DMS153 treated with DMSO at 0.1 percent for 48 hours (cell line): ENCODE results near the gene DACT1.
A peak's percentile ranks its signal among the peaks of the same experiment; 100 is the strongest.

Experiments used
- DNase-seq: peaks from one replicate; lab custom pipeline; 2025; ENCODE audit not compliant: unreplicated experiment; lab: John Stamatoyannopoulos, UW

DACT1 gene

DNA sequence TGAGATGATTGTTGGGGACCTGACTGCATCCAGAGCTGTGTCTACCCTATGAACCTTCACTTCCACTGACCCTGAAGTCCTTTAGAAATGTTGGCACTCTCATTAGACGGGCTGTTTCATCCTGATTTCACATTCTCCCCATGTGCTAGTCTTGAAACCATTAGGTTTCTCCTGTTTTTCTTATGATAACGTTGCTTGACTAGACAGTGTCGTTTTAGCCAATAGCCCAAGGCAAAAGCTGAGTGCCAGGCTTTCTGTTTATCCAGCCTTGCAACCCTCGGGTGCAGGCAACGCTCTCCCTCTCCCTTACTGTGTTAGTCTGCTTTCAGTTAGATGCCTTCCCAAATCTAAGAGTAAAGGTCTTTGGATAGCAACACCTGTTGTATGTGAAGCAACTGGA lies 30.1 kb downstream of the DACT1 start:
- no peak for DNase-seq

DNA sequence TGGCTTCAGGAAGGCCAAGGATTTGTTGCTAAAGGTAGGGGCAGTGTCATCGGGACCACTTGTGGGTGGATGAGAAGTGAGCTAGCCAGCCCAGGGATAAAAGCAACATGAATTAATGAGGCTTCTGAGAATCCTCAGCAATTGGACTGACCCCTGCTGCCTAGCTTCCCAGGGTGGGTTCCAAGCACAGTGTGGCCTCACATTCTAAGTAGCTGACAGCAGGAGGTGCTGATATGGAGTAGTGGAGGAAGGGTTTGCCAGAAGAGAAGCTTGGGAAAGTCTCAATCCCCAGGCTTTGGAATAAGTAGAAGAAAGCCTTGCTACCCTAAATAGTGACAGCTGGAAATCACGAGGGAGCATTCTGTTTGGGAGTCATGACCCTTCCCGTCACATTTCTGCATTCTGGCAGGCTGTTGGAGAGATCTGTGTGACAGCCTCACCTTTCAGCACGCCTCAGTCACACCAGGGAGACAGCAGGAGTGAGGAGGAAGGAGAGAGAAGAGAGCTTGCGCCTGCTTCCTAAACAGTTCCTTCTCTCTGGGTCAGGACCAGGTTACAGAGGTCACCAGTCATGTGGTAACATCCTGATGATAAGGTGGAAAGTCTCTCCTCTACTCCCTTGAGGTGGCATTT lies 31.2 kb downstream of the DACT1 start:
- DNase-seq: no peak

DNA sequence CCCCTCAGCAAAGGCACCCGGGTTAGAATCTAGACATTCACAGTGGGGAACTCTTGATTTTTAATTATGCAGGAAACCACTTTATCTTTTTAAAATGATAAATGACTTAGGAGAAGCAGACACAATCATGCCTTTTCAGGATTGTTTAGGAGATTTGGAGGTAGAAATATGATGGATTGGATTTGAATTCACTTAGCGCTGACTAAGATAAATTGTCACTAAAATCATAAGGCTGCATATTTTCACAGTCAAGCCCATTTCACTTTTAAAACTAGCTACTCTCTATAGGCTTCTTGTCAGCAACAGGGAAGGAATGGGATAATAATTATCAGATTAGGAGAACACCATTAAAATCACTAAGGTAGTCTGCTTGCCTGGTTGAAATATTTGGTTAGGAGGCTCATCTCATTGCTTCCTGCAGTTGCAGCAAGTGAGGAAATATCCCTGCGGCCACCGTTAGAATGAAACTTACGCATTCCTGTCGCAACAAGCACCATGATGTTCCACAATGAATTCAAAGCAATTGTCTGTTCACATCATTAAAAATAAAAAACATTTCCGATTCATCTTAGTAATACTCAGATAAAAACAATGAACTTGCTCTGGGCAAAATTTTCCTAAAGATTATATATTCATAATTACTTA lies 31.9 kb downstream of the DACT1 start:
- no peak for DNase-seq

DNA sequence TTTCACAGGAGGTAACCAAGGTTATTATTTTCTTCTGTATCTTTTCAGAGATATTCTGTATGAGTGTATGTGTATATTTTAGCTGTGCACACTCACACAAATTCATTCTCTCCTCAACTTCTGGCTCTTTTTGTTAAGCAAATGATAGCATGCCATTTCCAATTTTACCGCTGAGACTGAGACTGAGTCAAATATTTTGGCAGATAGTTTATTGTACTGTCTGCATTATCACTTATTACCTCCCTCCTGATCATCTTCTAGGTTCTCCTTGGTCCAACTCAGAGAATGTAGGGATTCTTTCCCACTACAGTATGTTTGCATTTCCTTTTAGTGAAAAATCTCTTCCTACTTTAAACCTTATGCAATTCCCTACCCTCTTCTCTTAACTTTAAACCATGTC lies 33.3 kb downstream of the DACT1 start:
- no peak for DNase-seq

DNA sequence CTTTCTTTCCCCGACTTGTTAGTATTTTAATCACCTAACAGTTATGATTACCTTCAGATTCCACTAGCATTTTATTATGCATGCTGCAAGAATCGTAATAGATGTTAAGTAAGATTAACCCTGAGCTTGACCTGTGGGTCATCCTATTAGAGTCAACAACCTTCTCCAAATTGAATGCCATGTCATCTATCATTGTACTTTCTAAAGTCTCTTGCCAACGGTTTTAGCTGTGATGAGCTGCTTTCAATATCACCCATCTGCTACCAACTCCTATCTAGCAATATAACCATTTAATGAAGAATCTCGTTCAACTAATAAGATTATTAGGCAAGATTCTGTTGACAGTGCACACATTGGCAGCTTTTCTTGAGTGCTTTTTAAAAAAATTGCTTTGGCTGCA lies 33.7 kb downstream of the DACT1 start:
- DNase-seq: no peak

DNA sequence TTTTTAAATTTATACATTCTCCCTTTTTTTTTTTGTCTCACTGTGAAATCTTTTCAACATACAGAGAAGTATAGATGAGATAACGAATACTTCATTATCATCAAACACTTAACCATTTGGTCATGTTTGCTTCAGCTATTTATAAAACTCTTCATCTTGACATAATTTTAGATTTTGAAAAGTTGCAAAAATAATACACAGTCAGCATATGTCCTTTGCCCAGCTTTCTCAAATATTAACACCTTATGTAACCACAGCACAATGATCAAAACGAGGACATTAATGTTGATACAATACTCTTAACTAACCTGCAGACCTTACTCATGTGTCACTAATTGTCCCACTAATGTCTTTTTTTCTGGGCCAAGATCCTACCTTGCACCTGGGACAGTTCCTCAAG lies 36.0 kb downstream of the DACT1 start:
- no peak for DNase-seq

DNA sequence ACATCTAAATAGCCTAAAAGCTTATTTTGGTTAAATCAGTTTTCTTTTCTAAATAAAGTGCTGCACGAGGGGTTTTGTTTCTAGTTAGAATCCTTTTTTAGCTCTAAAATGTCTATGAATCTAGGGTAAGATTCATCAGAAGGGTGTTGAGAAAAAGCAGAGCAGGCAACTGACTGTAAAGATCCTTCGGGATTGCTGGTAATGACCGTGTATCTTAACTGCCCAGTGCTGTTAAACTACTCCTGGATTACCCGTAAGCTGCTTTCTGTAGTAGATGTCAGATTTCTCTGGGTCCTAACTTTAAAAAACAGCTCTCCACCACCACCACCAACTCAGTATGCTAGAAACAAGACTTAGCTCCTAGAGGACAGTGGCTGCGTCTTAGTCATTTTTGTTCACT lies 39.2 kb downstream of the DACT1 start:
- no peak for DNase-seq

DNA sequence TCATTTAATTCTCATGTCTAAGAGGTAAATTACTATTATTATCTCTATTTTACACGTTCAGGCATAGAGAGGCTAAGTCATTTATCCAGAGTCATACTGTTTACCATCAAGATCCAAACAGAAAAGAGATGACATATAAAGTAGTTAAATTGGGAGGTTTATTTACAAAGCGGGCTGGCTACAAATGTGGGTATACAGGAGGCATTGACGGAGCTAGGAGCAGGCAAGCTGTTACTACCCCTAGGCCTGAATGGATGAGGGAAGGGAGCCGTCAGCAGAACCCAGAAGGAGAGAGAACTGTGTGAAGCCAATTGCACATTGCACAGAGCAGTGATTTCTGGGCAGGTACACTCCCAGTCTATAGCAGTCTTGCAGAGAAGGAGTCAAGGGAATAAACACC lies 39.8 kb downstream of the DACT1 start:
- no peak for DNase-seq

DNA sequence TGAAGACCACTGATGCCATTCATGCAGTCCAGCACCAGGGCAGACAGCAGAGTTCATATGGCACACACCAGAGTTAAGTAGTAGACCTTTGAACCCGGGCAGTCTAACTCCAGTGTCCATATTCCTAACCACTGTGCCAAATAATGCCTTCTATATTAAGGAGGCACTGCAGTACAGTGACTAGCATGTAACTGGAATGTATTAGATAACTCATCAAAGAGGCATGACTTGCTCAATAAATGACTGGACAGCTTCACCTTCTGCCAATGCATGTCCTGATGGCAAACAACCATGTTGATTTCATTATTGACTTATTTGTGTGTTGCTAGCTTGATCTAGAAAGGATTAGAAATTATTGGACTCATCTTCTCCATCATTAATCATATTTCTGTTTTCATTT lies 40.2 kb downstream of the DACT1 start:
- DNase-seq: no peak

DNA sequence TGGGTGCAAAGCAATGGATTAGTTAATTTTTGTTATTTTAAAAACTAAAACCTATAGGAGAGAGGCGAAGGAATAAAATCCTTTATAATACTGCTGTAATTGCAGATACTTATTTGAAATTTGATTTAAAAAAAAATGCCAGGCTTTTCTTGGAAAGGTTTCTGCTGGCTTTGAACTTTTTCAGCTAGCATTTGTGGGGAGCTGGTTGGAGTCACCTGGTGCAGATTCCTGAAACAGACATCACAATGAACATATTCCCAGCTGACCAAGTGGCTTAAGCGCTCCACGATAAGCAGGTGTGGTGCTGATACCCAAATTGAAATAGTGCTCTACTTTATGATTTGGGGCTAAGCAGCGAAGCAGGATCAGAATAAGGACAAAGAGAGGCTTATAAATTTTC lies 42.9 kb downstream of the DACT1 start:
- no peak for DNase-seq

DNA sequence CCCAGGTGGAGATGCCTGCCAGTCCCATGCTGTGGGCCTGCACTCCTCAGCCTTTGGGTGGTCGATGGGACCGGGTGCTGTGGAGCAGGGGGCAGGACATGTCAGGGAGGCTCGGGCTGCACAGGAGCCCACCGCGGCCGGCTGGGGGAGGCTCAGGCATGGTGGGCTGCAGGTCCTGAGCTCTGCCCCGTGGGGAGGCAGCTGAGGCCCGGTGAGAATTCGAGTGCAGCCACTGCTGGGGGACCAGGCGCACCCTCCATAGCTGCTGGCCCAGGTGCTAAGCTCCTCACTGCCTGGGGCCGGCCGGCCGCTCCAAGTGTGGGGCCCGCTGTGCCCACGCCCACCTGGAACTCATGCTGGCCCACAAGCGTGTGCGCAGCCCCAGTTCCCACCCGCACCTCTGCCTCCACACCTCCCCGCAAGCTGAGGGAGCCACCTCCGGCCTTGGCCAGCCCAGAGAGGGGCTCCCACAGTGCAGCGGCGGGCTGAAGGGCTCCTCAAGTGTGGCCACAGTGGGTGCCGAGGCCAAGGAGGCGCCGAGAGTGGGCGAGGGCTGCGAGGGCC lies 49.6 kb downstream of the DACT1 start:
- no peak for DNase-seq

DNA sequence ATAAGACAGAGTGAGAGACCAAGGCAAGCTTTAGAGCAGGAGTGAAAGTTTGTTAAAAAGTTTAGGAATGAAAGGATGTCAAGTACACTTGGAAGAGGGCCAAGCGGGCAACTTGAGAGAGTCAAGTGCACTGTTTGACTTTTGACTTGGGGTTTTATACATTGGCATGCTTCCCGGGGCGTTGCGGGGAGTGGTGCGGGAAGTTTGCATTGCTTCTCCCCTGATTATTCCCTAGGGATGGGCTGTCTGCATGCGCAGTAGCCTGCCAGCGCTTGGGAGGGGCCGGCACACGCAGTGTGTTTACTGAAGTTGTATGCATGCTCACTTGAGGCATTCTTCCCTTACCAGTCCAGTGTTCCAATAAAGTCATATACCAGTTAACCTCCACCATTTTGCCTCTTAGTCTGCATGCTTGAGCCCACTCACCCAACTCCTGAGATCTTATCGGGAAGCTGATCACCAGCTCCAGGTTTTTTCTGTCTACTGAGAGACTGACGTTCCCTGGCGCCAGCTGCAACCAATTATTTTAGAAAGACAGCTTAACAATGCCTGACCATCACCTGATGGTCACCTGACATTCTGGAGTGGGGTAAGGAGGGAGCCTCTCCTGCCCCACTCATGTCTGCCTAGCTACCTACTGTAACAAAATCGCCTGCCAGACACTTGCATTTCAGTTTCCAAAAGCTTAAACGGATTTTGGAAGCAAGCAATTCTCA lies 53.2 kb downstream of the DACT1 start:
- peak; percentile 59 for DNase-seq

DNA sequence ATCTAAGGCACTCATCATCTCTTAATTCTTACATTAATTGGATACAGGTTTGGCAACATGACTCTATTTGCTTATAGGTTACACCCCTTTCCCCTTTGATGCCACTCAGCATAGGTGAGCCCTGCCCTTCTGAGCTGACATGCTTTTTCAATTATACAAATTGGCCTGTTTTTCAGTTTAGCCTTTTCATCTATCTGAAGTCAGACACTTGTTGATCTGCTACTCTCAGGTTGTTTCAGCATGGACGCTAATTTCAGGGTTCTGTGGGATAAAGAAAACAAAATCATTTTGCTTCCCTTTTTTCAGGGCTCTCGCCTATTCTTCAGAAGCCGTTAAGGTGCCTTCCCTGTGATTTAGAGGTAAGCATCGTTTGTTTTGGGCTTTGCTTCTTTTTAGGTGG lies 55.3 kb downstream of the DACT1 start:
- DNase-seq: no peak

DNA sequence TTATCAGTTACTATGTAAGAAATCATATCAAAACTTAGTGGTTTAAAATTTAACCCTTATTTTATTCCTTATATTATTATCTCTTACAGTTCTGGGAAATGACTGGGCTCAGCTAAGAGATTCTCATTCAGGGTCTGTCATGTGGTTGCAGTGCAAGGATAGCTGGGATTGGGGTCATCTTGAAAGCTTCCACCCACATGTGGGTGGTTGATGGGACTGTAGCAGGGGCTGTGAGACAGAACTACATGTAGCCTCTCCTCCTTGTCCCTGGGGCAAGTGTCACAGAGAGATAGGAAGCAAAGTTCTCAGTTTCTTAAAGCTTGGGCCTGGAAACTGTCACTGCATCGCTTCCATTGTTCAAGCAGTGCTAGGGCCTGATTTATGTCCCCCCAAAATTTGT lies 57.8 kb downstream of the DACT1 start:
- DNase-seq: no peak

DNA sequence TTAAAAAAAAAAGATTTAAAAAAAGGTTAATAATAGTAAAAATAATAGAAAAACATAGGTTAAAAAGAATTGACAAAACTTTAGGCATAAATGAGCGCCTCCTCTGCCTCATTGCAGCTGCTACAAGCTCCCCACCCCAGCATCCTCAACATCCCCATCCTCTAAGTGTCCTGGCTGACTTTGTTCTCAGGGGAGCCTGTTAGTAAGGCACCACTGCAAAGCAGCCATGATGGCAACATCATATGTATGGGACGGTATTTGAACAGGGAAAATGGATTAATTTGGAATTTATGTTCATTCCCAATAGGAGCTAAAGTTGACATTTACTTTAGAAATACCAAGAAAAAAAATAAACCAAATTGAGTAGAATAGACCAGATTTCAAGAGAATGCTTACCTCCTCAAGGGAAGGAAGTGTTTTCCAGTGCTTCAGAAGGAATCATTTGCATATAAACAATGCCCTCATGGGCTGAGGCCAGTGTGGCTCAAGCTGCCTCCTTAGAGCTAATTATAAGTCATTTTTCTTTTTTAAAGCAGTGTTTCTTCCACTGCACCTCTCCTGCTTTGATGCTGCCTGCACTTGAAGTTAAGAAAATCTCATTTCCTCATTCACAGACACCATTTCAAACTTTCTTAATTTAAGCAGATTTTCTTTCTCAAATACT lies 59.6 kb downstream of the DACT1 start:
- DNase-seq: no peak
